HFF-Myc (cell line): ENCODE results near the gene SPDYA.

ENCODE experiments used
- DNase-seq: peaks from one replicate; pipeline ENCODE4 v3.0.0-alpha.2; 2011; ENCODE audit warnings: low read depth; ENCODE audit errors: extremely low read depth
- H3K4me3 ChIP-seq: replicated peaks from 2 replicates; pipeline ENCODE4 v1.5.1; 2011; ENCODE audit warnings: low read depth, mild to moderate bottlenecking, control low read depth, low read length
- CTCF ChIP-seq: IDR thresholded peaks from 2 replicates; pipeline ENCODE4 v1.5.1; 2012; ENCODE audit warnings: mild to moderate bottlenecking, low read depth, low read length, control low read depth; ENCODE audit errors: missing control alignments

SPDYA gene

GRCh38 chr2:28796620-28797019 is 14.0 kb upstream of the SPDYA start:
- no peak for DNase-seq

GRCh38 chr2:28801726-28802125 is 8.9 kb upstream of the SPDYA start:
- no peak overlapping the region for H3K4me3 ChIP-seq
- no peak for TF ChIP-seq CTCF
- no peak for DNase-seq

More at GRCh38 chr2:28796620-28797019, 14.0 kb upstream of the SPDYA start:
- no peak for TF ChIP-seq CTCF
- H3K4me3 ChIP-seq: no peak overlapping the region

GRCh38 chr2:28802975-28803429 is 7.6 kb upstream of the SPDYA start:
- no peak for DNase-seq
- H3K4me3 ChIP-seq: no peak overlapping the region
- TF ChIP-seq CTCF: no peak

GRCh38 chr2:28809927-28810326 is 707 bp upstream of the SPDYA start:
- DNase-seq: no peak
- TF ChIP-seq CTCF: no peak
- H3K4me3 ChIP-seq: peak overlapping the region; percentile 40

- no peak overlapping the region for H3K4me3 ChIP-seq
- TF ChIP-seq CTCF: no peak
- DNase-seq: no peak
Observed at GRCh38 chr2:28818053-28818452, 7.4 kb downstream of the SPDYA start.

GRCh38 chr2:28821295-28821958 is 10.8 kb downstream of the SPDYA start:
- H3K4me3 ChIP-seq: no peak overlapping the region
- peak; percentile 52 for DNase-seq
- TF ChIP-seq CTCF: peak; percentile 54

GRCh38 chr2:28822036-28822435 is 11.4 kb downstream of the SPDYA start:
- H3K4me3 ChIP-seq: no peak overlapping the region
- no peak for DNase-seq
- TF ChIP-seq CTCF: no peak
